LNCaP clone FGC (cell line): ENCODE results near the gene CAMKK1.

Experiments used
- DNase-seq: peaks from one replicate; pipeline ENCODE4 v3.0.0-alpha.2; 2011; ENCODE audit warnings: low read depth
- H3K4me3 ChIP-seq: 2 replicates; pipeline ENCODE4 v1.5.1; 2011; ENCODE audit warnings: mild to moderate bottlenecking, low read depth, low read length, control low read depth
- CTCF ChIP-seq: IDR thresholded peaks from 2 replicates; pipeline ENCODE4 v1.5.1; 2012; ENCODE audit warnings: mild to moderate bottlenecking; ENCODE audit not compliant: control insufficient read depth, insufficient read depth; ENCODE audit errors: extremely low read depth

Gene CAMKK1

GRCh38 chr17:3835410-3836229 is 57.2 kb downstream of the CAMKK1 start:
- H3K4me3 ChIP-seq: no peak overlapping the region
- no peak for DNase-seq
- TF ChIP-seq CTCF: no peak

- no peak for DNase-seq
- TF ChIP-seq CTCF: no peak
- H3K4me3 ChIP-seq: no peak overlapping the region
Measured at GRCh38 chr17:3834811-3835210, 58.0 kb downstream of the CAMKK1 start.

- DNase-seq: no peak
- H3K4me3 ChIP-seq: no peak overlapping the region
- TF ChIP-seq CTCF: no peak
Measured at GRCh38 chr17:3828852-3829232, 64.0 kb downstream of the CAMKK1 start.

GRCh38 chr17:3828151-3828851 is 64.6 kb downstream of the CAMKK1 start:
- TF ChIP-seq CTCF: no peak
- peak; percentile 37 for DNase-seq
- no peak overlapping the region for H3K4me3 ChIP-seq

GRCh38 chr17:3827124-3827773 is 65.6 kb downstream of the CAMKK1 start:
- DNase-seq: no peak
- no peak overlapping the region for H3K4me3 ChIP-seq
- peak; percentile 46 for TF ChIP-seq CTCF

GRCh38 chr17:3826191-3826590 is 66.7 kb downstream of the CAMKK1 start:
- no peak for TF ChIP-seq CTCF
- no peak overlapping the region for H3K4me3 ChIP-seq
- no peak for DNase-seq
